CD4-positive, alpha-beta memory T cell (primary cell): ENCODE results near the gene RASA3. TPM values are rescaled to one million over a fixed set of nuclear protein-coding genes. Genes with fewer than 3 reads are reported as not detected.

Experiments used
- CTCF ChIA-PET: fragments of 350-600 bp; sonication (Branson Sonifier 250); formaldehyde crosslinking; loops from one replicate; lab custom pipeline; 2021; ENCODE audit warnings: inconsistent platforms; ENCODE audit not compliant: partially characterized antibody; lab: Charles Lee
- POLR2A ChIA-PET: fragments of 350-600 bp; sonication (Branson Sonifier 250); formaldehyde crosslinking; loops from one replicate; lab custom pipeline; 2021; ENCODE audit not compliant: partially characterized antibody; lab: Charles Lee
- DNase-seq, 5 donors: peaks; one replicate each; pipeline versions ENCODE4 v3.0.0 to v3.0.0-alpha.2; 2020 to 2022; ENCODE audit warnings: mixed read lengths in 1 of 5
- H3K27ac ChIP-seq: one replicate; pipeline ENCODE4 v1.7.0; 2013; ENCODE audit warnings: low read depth, low read length
- H3K27me3 ChIP-seq: 2 replicates; pipeline ENCODE4 v1.7.0; 2013; ENCODE audit warnings: mild to moderate bottlenecking, low read length, moderate library complexity; ENCODE audit not compliant: insufficient read depth
- H3K36me3 ChIP-seq: 2 replicates; pipeline ENCODE4 v1.7.0; 2013; ENCODE audit warnings: mild to moderate bottlenecking, low read length, moderate library complexity; ENCODE audit not compliant: insufficient read depth
- H3K4me1 ChIP-seq: 2 replicates; pipeline ENCODE4 v1.7.0; 2013; ENCODE audit warnings: mild to moderate bottlenecking, low read length, moderate library complexity; ENCODE audit not compliant: insufficient read depth
- H3K4me3 ChIP-seq, 2 donors: one replicate each; pipeline ENCODE4 v1.7.0; 2013; ENCODE audit warnings: low read length in 2 of 2, mild to moderate bottlenecking in 1 of 2
- H3K9me3 ChIP-seq, 2 donors: one replicate each; pipeline ENCODE4 v1.7.0; 2013; ENCODE audit warnings: low read length in 2 of 2, control low read depth in 1 of 2; ENCODE audit not compliant: control insufficient read depth in 1 of 2
- H3K27ac Mint-ChIP-seq, 7 donors: one replicate each; pipeline ENCODE4 v1.8.0; 2020 to 2021; ENCODE audit warnings: mixed read lengths in 7 of 7, mild to moderate bottlenecking in 6 of 7, inconsistent platforms in 3 of 7, moderate library complexity in 3 of 7
- H3K27me3 Mint-ChIP-seq, 2 donors: one replicate each; pipeline ENCODE4 v1.8.0; 2020 to 2021; ENCODE audit warnings: mixed read lengths in 2 of 2
- H3K36me3 Mint-ChIP-seq, 2 donors: one replicate each; pipeline ENCODE4 v1.8.0; 2020 to 2021; ENCODE audit warnings: mixed read lengths in 2 of 2, inconsistent platforms in 1 of 2, mild to moderate bottlenecking in 1 of 2
- H3K4me1 Mint-ChIP-seq, 4 donors: one replicate each; pipeline ENCODE4 v1.8.0; 2020 to 2021; ENCODE audit warnings: mixed read lengths in 4 of 4, mild to moderate bottlenecking in 1 of 4
- H3K4me3 Mint-ChIP-seq, 8 donors: one replicate each; pipeline ENCODE4 v1.8.0; 2020 to 2021; ENCODE audit warnings: mixed read lengths in 8 of 8, mild to moderate bottlenecking in 7 of 8, moderate library complexity in 6 of 8, inconsistent platforms in 3 of 8
- H3K9me3 Mint-ChIP-seq, 8 donors: one replicate each; pipeline ENCODE4 v1.8.0; 2020 to 2021; ENCODE audit warnings: mixed read lengths in 8 of 8, mild to moderate bottlenecking in 5 of 8, inconsistent platforms in 3 of 8, moderate library complexity in 1 of 8
- intact Hi-C: fragments of 100-400 bp; cut with micrococcal nuclease; formaldehyde crosslinking; loops from one replicate; pipeline ENCODE4 v1.15.1; 2023
- polyA plus RNA-seq, 2 donors: library from polyadenylated mRNA; unstranded; fragments of 300-500 nt; fragmentation: Illumina TruSeq; gene quantifications; one replicate each; pipeline ENCODE4 v1.2.3, GENCODE V29; 2021
- total RNA-seq, 2 experiments: library from RNA; stranded (reverse); gene quantifications; one replicate each; pipeline ENCODE4 v1.2.3, GENCODE V29; 2021

Gene RASA3
- total and polyA plus RNA-seq, 4 experiments from 2014 or later = 65.5 to 174 (median 156) TPM

GRCh38 chr13:114122127-114122511 lies 10.3 kb downstream of the RASA3 start:
- H3K9me3 Mint-ChIP-seq = peaks cover 0 to 9% (median 0%) of the 10 kb centered on the region in 8 donors
- peak overlapping the region in 3 of 8 donors; percentile 50 to 95 (median 70) for H3K4me3 Mint-ChIP-seq
- Histone ChIP-seq H3K9me3 (no peaks in the 10 kb centered on the region), H3K27ac (no peak overlapping the region), H3K4me3 (no peak overlapping the region), H3K4me1 (peaks cover 88% of the 10 kb centered on the region), H3K27me3 (no peaks in the 10 kb centered on the region), H3K36me3 (peaks cover 13% of the 10 kb centered on the region)
- intact Hi-C loops = no loop called here
- POLR2A ChIA-PET = interaction anchor here (2.1 to 2.6 kb wide), 2 partner anchors 9 to 21 kb away, joined by 9 to 18 read pairs; partner anchors contain the start of gene RASA3
- peak overlapping the region in 3 of 7 donors; percentile 32 to 91 (median 68) for H3K27ac Mint-ChIP-seq
- peaks cover 54 to 90% (median 71%) of the 10 kb centered on the region in 4 donors for H3K4me1 Mint-ChIP-seq
- H3K27me3 Mint-ChIP-seq = no peaks in the 10 kb centered on the region
- CTCF ChIA-PET = interaction anchor here (0.7 kb wide), 1 partner anchor 12 kb away, joined by 3 read pairs; no protein-coding TSS in a partner anchor
- no peak for DNase-seq
- H3K36me3 Mint-ChIP-seq = peaks cover 38 to 61% of the 10 kb centered on the region in 2 donors

- Mint-ChIP-seq H3K4me1 (peaks cover 52 to 90% (median 69%) of the 10 kb centered on the region in 4 donors), H3K4me3 (peak overlapping the region; percentile 28 to 95 (median 64)), H3K27me3 (no peaks in the 10 kb centered on the region), H3K27ac (peak overlapping the region; percentile 14 to 98 (median 79)), H3K36me3 (peaks cover 33 to 56% of the 10 kb centered on the region in 2 donors), H3K9me3 (peaks cover 0 to 9% (median 0%) of the 10 kb centered on the region in 8 donors)
- intact Hi-C loops = no loop called here
- H3K4me3 ChIP-seq = no peak overlapping the region
- no peaks in the 10 kb centered on the region for H3K27me3 ChIP-seq
- CTCF ChIA-PET = interaction anchor here (1.2 kb wide), 1 partner anchor 28 kb away, joined by 3 read pairs; no protein-coding TSS in a partner anchor
- peaks cover 86% of the 10 kb centered on the region for H3K4me1 ChIP-seq
- H3K36me3 ChIP-seq = peaks cover 13% of the 10 kb centered on the region
- no peak for DNase-seq
- POLR2A ChIA-PET = interaction anchor here (0.7 to 2.6 kb wide), 5 partner anchors 10 to 54 kb away, joined by 3 to 18 read pairs (median 4); partner anchors contain the start of gene RASA3
- no peaks in the 10 kb centered on the region for H3K9me3 ChIP-seq
- no peak overlapping the region for H3K27ac ChIP-seq
These were observed 10.8 kb downstream of the RASA3 start for GRCh38 chr13:114121496-114122126.

- H3K27ac ChIP-seq = peak overlapping the region; percentile 47
- Mint-ChIP-seq H3K27ac (peak overlapping the region; percentile 91 to 98 (median 95)), H3K4me1 (peaks cover 47 to 90% (median 67%) of the 10 kb centered on the region in 4 donors), H3K27me3 (no peaks in the 10 kb centered on the region), H3K36me3 (peaks cover 28 to 53% of the 10 kb centered on the region in 2 donors), H3K9me3 (peaks cover 0 to 9% (median 0%) of the 10 kb centered on the region in 8 donors), H3K4me3 (peak overlapping the region; percentile 82 to 95 (median 84))
- no peak for DNase-seq
- CTCF ChIA-PET = interaction anchor here (1.2 kb wide), 1 partner anchor 29 kb away, joined by 3 read pairs; no protein-coding TSS in a partner anchor
- peaks cover 83% of the 10 kb centered on the region for H3K4me1 ChIP-seq
- POLR2A ChIA-PET = interaction anchor here (0.7 to 2.6 kb wide), 6 partner anchors 11 to 53 kb away, joined by 3 to 18 read pairs (median 4); partner anchors contain the start of gene RASA3
- intact Hi-C loops = no loop called here
- no peaks in the 10 kb centered on the region for H3K9me3 ChIP-seq
- peaks cover 14% of the 10 kb centered on the region for H3K36me3 ChIP-seq
- peak overlapping the region in 1 of 2 donors; percentile 5 for H3K4me3 ChIP-seq
- H3K27me3 ChIP-seq = no peaks in the 10 kb centered on the region
These were observed 11.4 kb downstream of the RASA3 start for GRCh38 chr13:114121031-114121430.

DNA sequence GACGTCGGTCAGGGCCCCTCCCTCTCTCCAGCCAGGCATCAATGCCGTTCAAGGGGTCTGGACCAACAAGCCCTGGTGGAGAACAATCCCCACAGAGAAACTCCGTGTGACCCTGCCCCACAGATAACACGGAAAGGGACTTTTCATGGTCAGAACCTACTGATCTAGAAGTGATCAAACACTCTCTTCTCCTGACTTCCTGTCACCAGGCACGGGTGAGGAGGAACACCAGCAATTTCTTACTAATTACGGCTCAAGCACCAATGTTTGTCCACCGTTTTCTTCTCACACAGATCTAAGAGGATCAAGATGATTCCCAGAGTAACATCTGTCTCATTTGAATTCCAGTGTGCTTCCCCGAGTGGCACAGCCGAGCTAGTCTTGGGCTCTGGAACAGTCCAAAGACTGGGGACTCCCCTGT lies 11.8 kb downstream of the RASA3 start:
- intact Hi-C loops = no loop called here
- ChIA-PET CTCF (interaction anchor here (1.2 kb wide), 1 partner anchor 29 kb away, joined by 3 read pairs; no protein-coding TSS in a partner anchor), POLR2A (interaction anchor here (0.8 to 2.6 kb wide), 3 partner anchors 11 to 53 kb away, joined by 3 to 18 read pairs (median 3); partner anchors contain the start of gene RASA3)
- H3K4me1 Mint-ChIP-seq = peaks cover 47 to 91% (median 69%) of the 10 kb centered on the region in 4 donors
- no peaks in the 10 kb centered on the region for H3K27me3 Mint-ChIP-seq
- H3K36me3 Mint-ChIP-seq = peaks cover 30 to 57% of the 10 kb centered on the region in 2 donors
- H3K27ac ChIP-seq = peak overlapping the region; percentile 47
- H3K9me3 Mint-ChIP-seq = peaks cover 0 to 9% (median 0%) of the 10 kb centered on the region in 8 donors
- DNase-seq = no peak
- H3K4me3 ChIP-seq = peak overlapping the region in 1 of 2 donors; percentile 5
- H3K27ac Mint-ChIP-seq = peak overlapping the region; percentile 91 to 98 (median 95)
- peak overlapping the region; percentile 82 to 95 (median 84) for H3K4me3 Mint-ChIP-seq
- H3K36me3 ChIP-seq = peaks cover 19% of the 10 kb centered on the region
- H3K9me3 ChIP-seq = no peaks in the 10 kb centered on the region
- no peaks in the 10 kb centered on the region for H3K27me3 ChIP-seq
- H3K4me1 ChIP-seq = peaks cover 84% of the 10 kb centered on the region

DNA sequence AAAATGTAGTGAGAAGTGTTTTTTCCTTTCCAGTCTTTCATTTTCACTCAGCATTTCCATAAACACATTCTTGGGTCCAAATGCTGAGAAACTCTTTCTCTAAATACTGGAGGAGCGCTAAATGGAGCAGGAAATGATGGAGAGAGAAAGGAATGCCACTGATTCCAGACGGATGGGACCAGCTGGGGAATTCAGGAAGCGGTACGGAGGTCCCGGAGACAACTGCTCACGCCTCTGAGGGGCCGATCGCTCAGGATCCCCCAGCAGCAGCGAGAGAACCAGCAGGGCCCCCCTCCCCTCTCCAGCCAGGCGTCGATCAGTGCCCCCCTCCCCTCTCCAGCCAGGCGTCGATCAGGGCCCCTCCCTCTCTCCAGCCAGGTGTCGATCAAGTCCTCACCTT lies 13.2 kb downstream of the RASA3 start:
- POLR2A ChIA-PET = interaction anchor here (1.2 to 2.2 kb wide), 4 partner anchors 9 to 43 kb away, joined by 5 to 10 read pairs (median 7); no protein-coding TSS in a partner anchor
- H3K4me1 ChIP-seq = peaks cover 84% of the 10 kb centered on the region

GRCh38 chr13:114118511-114119123 lies 13.8 kb downstream of the RASA3 start:
- Histone ChIP-seq H3K4me3 (no peak overlapping the region), H3K4me1 (peaks cover 84% of the 10 kb centered on the region), H3K36me3 (peaks cover 22% of the 10 kb centered on the region), H3K27me3 (no peaks in the 10 kb centered on the region), H3K9me3 (no peaks in the 10 kb centered on the region), H3K27ac (peak overlapping the region; percentile 10)
- intact Hi-C loops = loop anchor here (10.0 kb wide), 1 partner anchor 144 kb away; the partner anchor contains the start of gene C13orf46
- H3K4me1 Mint-ChIP-seq = peaks cover 47 to 87% (median 68%) of the 10 kb centered on the region in 4 donors
- peaks cover 0 to 16% (median 0%) of the 10 kb centered on the region in 8 donors for H3K9me3 Mint-ChIP-seq
- POLR2A ChIA-PET = interaction anchor here (1.2 to 2.2 kb wide), 5 partner anchors 8 to 43 kb away, joined by 5 to 10 read pairs (median 6); no protein-coding TSS in a partner anchor
- no peaks in the 10 kb centered on the region for H3K27me3 Mint-ChIP-seq
- peak overlapping the region; percentile 38 to 94 (median 75) for H3K27ac Mint-ChIP-seq
- peak overlapping the region; percentile 21 to 81 (median 76) for H3K4me3 Mint-ChIP-seq
- CTCF ChIA-PET = interaction anchor here (0.9 to 1.2 kb wide), 2 partner anchors 8 to 51 kb away, joined by 3 to 4 read pairs; no protein-coding TSS in a partner anchor
- no peak for DNase-seq
- peaks cover 34 to 57% of the 10 kb centered on the region in 2 donors for H3K36me3 Mint-ChIP-seq

More for the DNA sequence above, 13.2 kb downstream of the RASA3 start:
- peaks cover 31 to 57% of the 10 kb centered on the region in 2 donors for H3K36me3 Mint-ChIP-seq
- CTCF ChIA-PET = interaction anchor here (1.2 kb wide), 1 partner anchor 51 kb away, joined by 3 read pairs; no protein-coding TSS in a partner anchor
- H3K36me3 ChIP-seq = peaks cover 19% of the 10 kb centered on the region
- H3K27ac Mint-ChIP-seq = peak overlapping the region; percentile 38 to 94 (median 75)
- H3K9me3 ChIP-seq = no peaks in the 10 kb centered on the region
- no peak for DNase-seq
- H3K27ac ChIP-seq = peak overlapping the region; percentile 10
- H3K4me3 Mint-ChIP-seq = peak overlapping the region; percentile 21 to 81 (median 76)
- peaks cover 45 to 90% (median 69%) of the 10 kb centered on the region in 4 donors for H3K4me1 Mint-ChIP-seq
- no peak overlapping the region for H3K4me3 ChIP-seq
- no peaks in the 10 kb centered on the region for H3K27me3 Mint-ChIP-seq
- intact Hi-C loops = loop anchor here (10.0 kb wide), 1 partner anchor 144 kb away; the partner anchor contains the start of gene C13orf46
- peaks cover 0 to 13% (median 0%) of the 10 kb centered on the region in 8 donors for H3K9me3 Mint-ChIP-seq
- no peaks in the 10 kb centered on the region for H3K27me3 ChIP-seq
